Upper lobe of left lung (tissue), 4 donors: ENCODE data around the gene APOBEC3G.

Experiments
- POLR2A ChIP-seq, 4 donors: fragments of 450-650 bp; IDR thresholded peaks; one replicate each; pipeline ENCODE4 v1.5.1; 2016 to 2017; ENCODE audit warnings: antibody characterized with exemption in 4 of 4, mild to moderate bottlenecking in 2 of 4
- POLR2AphosphoS5 ChIP-seq, 2 donors: sonication (generic); formaldehyde crosslinking; IDR thresholded peaks; one replicate each; pipeline ENCODE4 v1.5.1; 2017; ENCODE audit warnings: antibody characterized with exemption in 2 of 2

DNA sequence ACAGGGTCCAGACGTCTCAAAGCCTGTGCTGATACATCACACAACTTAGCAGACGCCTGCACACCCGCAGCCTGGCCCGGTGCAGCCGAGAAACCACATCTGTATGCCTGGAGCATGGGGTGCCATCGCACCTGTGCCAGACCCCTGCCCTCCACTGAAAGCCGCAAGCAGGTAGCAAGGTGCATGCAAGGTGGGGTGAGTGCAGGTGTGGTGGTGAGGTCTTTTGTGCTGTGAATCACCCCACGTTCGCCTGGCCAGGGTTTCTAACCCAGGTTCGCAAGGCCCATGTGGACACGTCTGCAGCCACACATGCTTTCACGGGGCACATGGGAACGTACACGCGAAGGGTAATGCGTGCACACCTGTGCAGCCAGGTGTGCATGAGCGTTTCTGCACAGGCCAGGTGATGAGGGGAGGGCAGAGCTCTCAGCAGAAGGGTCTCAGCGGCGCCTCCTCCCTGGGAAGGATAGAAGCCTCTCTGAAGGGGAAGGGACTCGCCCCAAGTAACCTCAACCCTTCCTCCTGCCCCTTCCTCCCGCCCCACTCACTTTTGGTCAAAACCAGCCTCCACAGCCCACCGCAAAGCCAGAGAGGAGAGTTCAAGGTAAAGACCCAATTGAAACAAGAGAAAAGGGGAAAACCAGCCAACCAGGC lies 55.9 kb downstream of the APOBEC3G start:
- TF ChIP-seq POLR2A (IDR thresholded peaks at IDR 0.05) (no peak), POLR2AphosphoS5 (IDR thresholded peaks at IDR 0.05) (no peak)
